Mucosa of descending colon (tissue), 3 donors: ENCODE measurements around the gene HFM1. TPM values are rescaled to one million over a fixed set of nuclear protein-coding genes. Genes with fewer than 3 reads are reported as not detected.

Source experiments
- ATAC-seq: fragments of 200-7000 bp; cut with Tn5 transposase; one replicate; pipeline ENCODE4 v1.9.1; 2020; ENCODE audit warnings: mild to moderate bottlenecking, moderate library complexity
- DNase-seq, 3 donors: peaks; one replicate each; pipeline ENCODE4 v3.0.0-alpha.2; 2020
- H3K36me3 ChIP-seq: fragments of 200-600 bp; one replicate; pipeline ENCODE4 v1.8.0; 2021; ENCODE audit warnings: low read depth, mild to moderate bottlenecking
- H3K4me1 ChIP-seq: fragments of 200-600 bp; one replicate; pipeline ENCODE4 v1.8.0; 2021; ENCODE audit warnings: low read depth, mild to moderate bottlenecking
- H3K4me3 ChIP-seq: fragments of 200-600 bp; one replicate; pipeline ENCODE4 v1.8.0; 2021; ENCODE audit warnings: mild to moderate bottlenecking
- H3K9me3 ChIP-seq: fragments of 200-600 bp; one replicate; pipeline ENCODE4 v1.8.0; 2021; ENCODE audit warnings: mild to moderate bottlenecking
- CTCF ChIP-seq: fragments of 200-600 bp; IDR thresholded peaks from one replicate; pipeline ENCODE4 v1.8.0; 2022; ENCODE audit warnings: antibody characterized with exemption, mild to moderate bottlenecking
- intact Hi-C, 2 donors: fragments of 100-400 bp; cut with DNase I in 1 of 2; cut with micrococcal nuclease in 1 of 2; formaldehyde crosslinking; loops; one replicate each; pipeline versions ENCODE4 v1.11.0 to v1.11.1; 2022; cut with DNase I, micrococcal nuclease
- total RNA-seq, 3 donors: library from RNA; stranded (reverse); fragmentation: NEBNext Ultra II Directional in 2 of 3; extraction: Animal tissue kit (Norgen Biotek cat#: 25700) in 2 of 3; gene quantifications; one replicate each; pipeline versions ENCODE4 v1.2.1 to v1.2.4, GENCODE V29; 2021 to 2023
- donor health status: DM: no; HTN: no; CAD: no; lungs with moderate emphysema.
- donor health status: DM: no; HTN: no; CAD: no.
- donor health status: DM: no; HTN: yes; CAD: no.

Gene HFM1
- total RNA-seq, 3 donors from 2014 or later = 0.12 to 1.2 (median 0.22) TPM

- Histone ChIP-seq H3K9me3 (no peaks in the 10 kb centered on the region), H3K36me3 (no peaks in the 10 kb centered on the region), H3K4me1 (no peaks in the 10 kb centered on the region), H3K4me3 (no peak overlapping the region)
- intact Hi-C loops = no loop called here
- no peak for TF ChIP-seq CTCF
- ATAC-seq (no peak), DNase-seq (no peak)
Measured at GRCh38 chr1:91226741-91227140, 177.9 kb downstream of the HFM1 start.

- no peaks in the 10 kb centered on the region for H3K36me3 ChIP-seq
- DNase-seq (no peak), ATAC-seq (no peak)
- H3K4me1 ChIP-seq = no peaks in the 10 kb centered on the region
- intact Hi-C loops = no loop called here
- H3K4me3 ChIP-seq = no peak overlapping the region
- no peak for TF ChIP-seq CTCF
- peaks cover 9% of the 10 kb centered on the region for H3K9me3 ChIP-seq
Measured at GRCh38 chr1:91224878-91225277, 179.8 kb downstream of the HFM1 start.

GRCh38 chr1:91221017-91221416 lies 183.6 kb downstream of the HFM1 start:
- Histone ChIP-seq H3K4me3 (no peak overlapping the region), H3K4me1 (no peaks in the 10 kb centered on the region), H3K36me3 (no peaks in the 10 kb centered on the region), H3K9me3 (peaks cover 9% of the 10 kb centered on the region)
- no peak for TF ChIP-seq CTCF
- intact Hi-C loops = no loop called here
- DNase-seq (no peak), ATAC-seq (no peak)

GRCh38 chr1:91217911-91218310 lies 186.7 kb downstream of the HFM1 start:
- DNase-seq (no peak), ATAC-seq (no peak)
- no peak overlapping the region for H3K4me3 ChIP-seq
- no peaks in the 10 kb centered on the region for H3K4me1 ChIP-seq
- peaks cover 9% of the 10 kb centered on the region for H3K9me3 ChIP-seq
- intact Hi-C loops = no loop called here
- no peak for TF ChIP-seq CTCF
- H3K36me3 ChIP-seq = no peaks in the 10 kb centered on the region

Other genes with a start within 250 kb of the HFM1 start
- gene CDC7, start 96.0 kb upstream of the HFM1 start, total RNA-seq = 1 to 10 TPM; 3.6 to 5.0 (median 3.9) TPM